GM06990 (cell line): ENCODE data around the gene DDI2.
A peak's percentile ranks its signal among the peaks of the same experiment; 100 is the strongest.

Source experiments
- DNase-seq: peaks from one replicate; pipeline ENCODE4 v3.0.0-alpha.2; 2011; ENCODE audit not compliant: insufficient read length; ENCODE audit errors: extremely low read depth
- H3K27me3 ChIP-seq: replicated peaks from 2 replicates; pipeline ENCODE4 v1.6.0; 2011; ENCODE audit warnings: low read length; ENCODE audit not compliant: control insufficient read depth, insufficient read depth
- H3K36me3 ChIP-seq: 2 replicates; pipeline ENCODE4 v1.5.1; 2011; ENCODE audit warnings: low read length; ENCODE audit not compliant: control insufficient read depth, insufficient read depth
- H3K4me3 ChIP-seq: replicated peaks from 2 replicates; pipeline ENCODE4 v1.5.1; 2011; ENCODE audit warnings: low read depth, mild to moderate bottlenecking, control low read depth, low read length
- CTCF ChIP-seq: IDR thresholded peaks from 2 replicates; pipeline ENCODE4 v1.5.1; 2011; ENCODE audit warnings: low read length, control low read depth, mild to moderate bottlenecking, inconsistent platforms; ENCODE audit not compliant: insufficient read depth, poor library complexity, severe bottlenecking

DDI2 gene

GRCh38 chr1:15684468-15685291 is 67.4 kb downstream of the DDI2 start:
- no peak for TF ChIP-seq CTCF
- peak; percentile 56 for DNase-seq
- Histone ChIP-seq H3K27me3 (no peaks in the 10 kb centered on the region), H3K36me3 (no peaks in the 10 kb centered on the region; the same call in none of the 2 replicates), H3K4me3 (peak overlapping the region; percentile 85)

GRCh38 chr1:15685820-15686219 is 68.6 kb downstream of the DDI2 start:
- TF ChIP-seq CTCF = no peak
- DNase-seq = no peak
- Histone ChIP-seq H3K36me3 (no peaks in the 10 kb centered on the region; the same call in none of the 2 replicates), H3K4me3 (peak overlapping the region; percentile 85), H3K27me3 (no peaks in the 10 kb centered on the region)

GRCh38 chr1:15687446-15687845 is 70.2 kb downstream of the DDI2 start:
- TF ChIP-seq CTCF = no peak
- H3K36me3 ChIP-seq = no peaks in the 10 kb centered on the region; the same call in none of the 2 replicates
- no peak for DNase-seq
- no peak overlapping the region for H3K4me3 ChIP-seq
- no peaks in the 10 kb centered on the region for H3K27me3 ChIP-seq

DNA sequence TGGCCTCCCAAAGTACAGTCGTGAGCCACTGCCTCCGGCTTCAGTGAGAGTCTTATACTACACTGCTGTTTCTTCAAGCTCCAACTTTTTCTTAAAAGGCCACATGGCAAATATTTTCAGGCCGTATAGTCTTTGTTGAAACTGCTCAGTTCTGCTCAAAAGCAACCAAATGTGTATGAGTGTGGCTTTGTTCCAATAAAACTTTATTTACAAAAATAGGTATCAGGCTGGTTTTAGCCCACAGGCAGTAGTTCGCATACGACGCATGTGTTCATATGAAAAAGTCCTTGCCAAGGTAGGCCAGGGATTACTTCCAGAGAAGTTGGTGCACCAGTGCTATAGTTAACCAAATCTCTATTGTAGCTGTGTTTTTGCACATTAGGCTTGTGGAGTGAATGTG is 73.1 kb downstream of the DDI2 start:
- no peaks in the 10 kb centered on the region; the same call in none of the 2 replicates for H3K36me3 ChIP-seq
- TF ChIP-seq CTCF = no peak
- no peak overlapping the region for H3K4me3 ChIP-seq
- H3K27me3 ChIP-seq = no peaks in the 10 kb centered on the region
- DNase-seq = no peak

DNA sequence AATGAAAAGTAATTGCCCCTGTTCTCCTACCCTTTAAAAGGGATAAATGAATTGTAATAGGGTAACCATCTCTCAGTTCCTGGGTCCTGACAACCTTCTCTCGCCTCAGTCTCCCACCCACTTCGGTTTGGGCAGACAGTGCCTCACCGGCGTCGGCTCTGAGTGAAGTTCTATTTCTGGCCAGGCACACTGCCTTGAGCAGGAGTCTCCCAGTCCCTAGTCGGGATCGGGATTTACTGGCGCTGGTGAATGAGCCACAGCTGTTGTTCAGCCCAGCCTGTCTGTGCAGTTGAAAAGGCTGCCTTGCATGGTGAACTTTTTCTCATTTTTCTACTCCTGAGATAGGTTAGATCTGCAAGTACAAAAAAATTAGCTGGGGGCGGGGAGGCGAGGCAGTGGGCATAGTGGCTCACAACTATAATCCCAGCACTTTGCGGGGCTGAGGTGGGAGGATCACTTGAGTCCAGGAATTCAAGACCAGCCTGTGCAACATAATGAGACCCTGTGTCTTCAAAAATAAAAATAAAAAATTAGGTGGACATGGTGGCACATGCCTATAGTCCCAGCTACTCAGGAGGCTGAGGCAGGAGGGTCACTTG is 74.3 kb downstream of the DDI2 start:
- no peak for TF ChIP-seq CTCF
- no peaks in the 10 kb centered on the region; the same call in none of the 2 replicates for H3K36me3 ChIP-seq
- DNase-seq = no peak

More for the DNA sequence above, 74.3 kb downstream of the DDI2 start:
- H3K27me3 ChIP-seq = no peaks in the 10 kb centered on the region
- H3K4me3 ChIP-seq = no peak overlapping the region
